ENCODE results near the gene MYOM3. TPM values are rescaled to one million over a fixed set of nuclear protein-coding genes. Genes with fewer than 3 reads are reported as not detected.

Gene MYOM3
- polyA plus RNA-seq, 1 donor from 2014 or later = not detected

GRCh38 chr1:24085007-24085406 is 26.9 kb downstream of the MYOM3 start:
- no peak overlapping the region for H3K4me2 ChIP-seq (ENCODE audit: low read length)
- no peaks in the 10 kb centered on the region for H3K27me3 ChIP-seq (ENCODE audit: insufficient read depth, low read depth, low read length)
- no peaks in the 10 kb centered on the region for H3K79me2 ChIP-seq (replicated peaks; ENCODE audit: insufficient read depth, low read length)
- H3F3A ChIP-seq (ENCODE audit: insufficient read depth, low read length, poor library complexity, severe bottlenecking) = no peaks in the 10 kb centered on the region
- H3K9me2 ChIP-seq (ENCODE audit: insufficient read depth, low read length) = no peaks in the 10 kb centered on the region
- H3K36me3 ChIP-seq (ENCODE audit: insufficient read depth, low read length) = no peaks in the 10 kb centered on the region
- H3K4me3 ChIP-seq (ENCODE audit: low read length) = no peak overlapping the region
- no peak for TF ChIP-seq POLR2AphosphoS5 (IDR thresholded peaks at IDR 0.05)
- TF ChIP-seq EZH2 (IDR thresholded peaks at IDR 0.05; ENCODE audit: borderline replicate concordance, insufficient read depth, low read length, poor library complexity, severe bottlenecking) = no peak
- TF ChIP-seq, protein P1, sequence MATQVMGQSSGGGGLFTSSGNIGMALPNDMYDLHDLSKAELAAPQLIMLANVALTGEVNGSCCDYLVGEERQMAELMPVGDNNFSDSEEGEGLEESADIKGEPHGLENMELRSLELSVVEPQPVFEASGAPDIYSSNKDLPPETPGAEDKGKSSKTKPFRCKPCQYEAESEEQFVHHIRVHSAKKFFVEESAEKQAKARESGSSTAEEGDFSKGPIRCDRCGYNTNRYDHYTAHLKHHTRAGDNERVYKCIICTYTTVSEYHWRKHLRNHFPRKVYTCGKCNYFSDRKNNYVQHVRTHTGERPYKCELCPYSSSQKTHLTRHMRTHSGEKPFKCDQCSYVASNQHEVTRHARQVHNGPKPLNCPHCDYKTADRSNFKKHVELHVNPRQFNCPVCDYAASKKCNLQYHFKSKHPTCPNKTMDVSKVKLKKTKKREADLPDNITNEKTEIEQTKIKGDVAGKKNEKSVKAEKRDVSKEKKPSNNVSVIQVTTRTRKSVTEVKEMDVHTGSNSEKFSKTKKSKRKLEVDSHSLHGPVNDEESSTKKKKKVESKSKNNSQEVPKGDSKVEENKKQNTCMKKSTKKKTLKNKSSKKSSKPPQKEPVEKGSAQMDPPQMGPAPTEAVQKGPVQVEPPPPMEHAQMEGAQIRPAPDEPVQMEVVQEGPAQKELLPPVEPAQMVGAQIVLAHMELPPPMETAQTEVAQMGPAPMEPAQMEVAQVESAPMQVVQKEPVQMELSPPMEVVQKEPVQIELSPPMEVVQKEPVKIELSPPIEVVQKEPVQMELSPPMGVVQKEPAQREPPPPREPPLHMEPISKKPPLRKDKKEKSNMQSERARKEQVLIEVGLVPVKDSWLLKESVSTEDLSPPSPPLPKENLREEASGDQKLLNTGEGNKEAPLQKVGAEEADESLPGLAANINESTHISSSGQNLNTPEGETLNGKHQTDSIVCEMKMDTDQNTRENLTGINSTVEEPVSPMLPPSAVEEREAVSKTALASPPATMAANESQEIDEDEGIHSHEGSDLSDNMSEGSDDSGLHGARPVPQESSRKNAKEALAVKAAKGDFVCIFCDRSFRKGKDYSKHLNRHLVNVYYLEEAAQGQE (IDR thresholded peaks at IDR 0.05; ENCODE audit: borderline replicate concordance) = no peak
- TF ChIP-seq MXI1 (conservative IDR thresholded peaks at IDR 0.05; ENCODE audit: poor library complexity, severe bottlenecking) = no peak
- no peak for TF ChIP-seq EP300 (conservative IDR thresholded peaks at IDR 0.05; ENCODE audit: poor library complexity, severe bottlenecking)
- no peak for TF ChIP-seq SMC3 (conservative IDR thresholded peaks at IDR 0.05; ENCODE audit: poor library complexity)
- no peak for TF ChIP-seq CTCF (IDR thresholded peaks at IDR 0.05; ENCODE audit: poor library complexity, severe bottlenecking)
- TF ChIP-seq TAF1 (IDR thresholded peaks at IDR 0.05; ENCODE audit: low read depth) = no peak
- TF ChIP-seq RAD21 (conservative IDR thresholded peaks at IDR 0.05) = no peak
- no peak overlapping the region for H3K27ac ChIP-seq (ENCODE audit: low read length)
- H4K20me1 ChIP-seq (ENCODE audit: insufficient read depth) = no peaks in the 10 kb centered on the region
- no peaks in the 10 kb centered on the region for H3K9me3 ChIP-seq (ENCODE audit: low read length)
- no peak overlapping the region for H2AFZ ChIP-seq (ENCODE audit: low read depth, low read length)
- H3K9ac ChIP-seq (ENCODE audit: low read length) = no peak overlapping the region

GRCh38 chr1:24084050-24084449 is 27.9 kb downstream of the MYOM3 start:
- Histone ChIP-seq H3K79me2 (replicated peaks; ENCODE audit: insufficient read depth, low read length) (no peaks in the 10 kb centered on the region), H3K4me3 (ENCODE audit: low read length) (no peak overlapping the region), H3K36me3 (ENCODE audit: insufficient read depth, low read length) (no peaks in the 10 kb centered on the region), H3K27ac (ENCODE audit: low read length) (no peak overlapping the region), H3K9ac (ENCODE audit: low read length) (no peak overlapping the region), H3K9me3 (ENCODE audit: low read length) (no peaks in the 10 kb centered on the region), H3K27me3 (ENCODE audit: insufficient read depth, low read depth, low read length) (no peaks in the 10 kb centered on the region), H3K9me2 (ENCODE audit: insufficient read depth, low read length) (no peaks in the 10 kb centered on the region), H3K4me2 (ENCODE audit: low read length) (no peak overlapping the region), H3F3A (ENCODE audit: insufficient read depth, low read length, poor library complexity, severe bottlenecking) (no peaks in the 10 kb centered on the region), H4K20me1 (ENCODE audit: insufficient read depth) (no peaks in the 10 kb centered on the region), H2AFZ (ENCODE audit: low read depth, low read length) (no peak overlapping the region)
- no peak for TF ChIP-seq EZH2 (IDR thresholded peaks at IDR 0.05; ENCODE audit: borderline replicate concordance, insufficient read depth, low read length, poor library complexity, severe bottlenecking)

DNA sequence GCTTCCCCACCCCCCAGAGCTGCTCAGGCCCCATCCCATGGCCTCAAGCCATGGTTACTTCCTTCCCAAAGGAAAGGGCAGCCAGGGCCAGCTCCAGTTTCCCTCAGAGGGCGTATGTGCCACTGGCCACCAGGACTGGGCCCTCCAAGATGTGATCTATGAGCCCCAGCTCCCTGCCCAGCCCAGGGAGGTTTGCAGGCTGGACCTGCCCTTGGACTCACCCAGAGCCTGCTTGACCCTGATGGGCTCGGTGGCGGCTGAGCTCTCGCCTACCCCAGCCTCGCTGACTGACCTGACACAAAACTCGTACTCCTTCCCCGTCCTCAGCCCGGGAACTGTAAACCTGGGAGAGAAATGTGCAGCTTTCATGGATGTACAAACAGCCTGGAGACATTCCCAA is 29.6 kb downstream of the MYOM3 start:
- Histone ChIP-seq H3K27me3 (ENCODE audit: insufficient read depth, low read depth, low read length) (no peaks in the 10 kb centered on the region), H3K79me2 (replicated peaks; ENCODE audit: insufficient read depth, low read length) (no peaks in the 10 kb centered on the region), H3K4me2 (ENCODE audit: low read length) (no peak overlapping the region), H2AFZ (ENCODE audit: low read depth, low read length) (no peak overlapping the region), H3K36me3 (ENCODE audit: insufficient read depth, low read length) (no peaks in the 10 kb centered on the region), H3K9me2 (ENCODE audit: insufficient read depth, low read length) (no peaks in the 10 kb centered on the region), H3K27ac (ENCODE audit: low read length) (no peak overlapping the region), H3F3A (ENCODE audit: insufficient read depth, low read length, poor library complexity, severe bottlenecking) (no peaks in the 10 kb centered on the region), H3K9me3 (ENCODE audit: low read length) (no peaks in the 10 kb centered on the region), H3K9ac (ENCODE audit: low read length) (no peak overlapping the region), H4K20me1 (ENCODE audit: insufficient read depth) (no peaks in the 10 kb centered on the region), H3K4me3 (ENCODE audit: low read length) (no peak overlapping the region)
- TF ChIP-seq TAF1 (IDR thresholded peaks at IDR 0.05; ENCODE audit: low read depth) (no peak), RAD21 (conservative IDR thresholded peaks at IDR 0.05) (no peak), POLR2AphosphoS5 (IDR thresholded peaks at IDR 0.05) (no peak), CTCF (IDR thresholded peaks at IDR 0.05; ENCODE audit: poor library complexity, severe bottlenecking) (no peak), EZH2 (IDR thresholded peaks at IDR 0.05; ENCODE audit: borderline replicate concordance, insufficient read depth, low read length, poor library complexity, severe bottlenecking) (no peak), MXI1 (conservative IDR thresholded peaks at IDR 0.05; ENCODE audit: poor library complexity, severe bottlenecking) (no peak), SMC3 (conservative IDR thresholded peaks at IDR 0.05; ENCODE audit: poor library complexity) (no peak), EP300 (conservative IDR thresholded peaks at IDR 0.05; ENCODE audit: poor library complexity, severe bottlenecking) (no peak)
- TF ChIP-seq, protein P1 (IDR thresholded peaks at IDR 0.05; ENCODE audit: borderline replicate concordance) = no peak

Data from neural cell (in vitro differentiated cells).